Activated naive CD8-positive, alpha-beta T cell treated with anti-CD3 and anti-CD28 coated beads, Interleukin-2, amount 10 ng/mL, durations not matched to agents 7 days and 5 days (primary cell): ENCODE data around the gene TNIK. TPM values are rescaled to one million over a fixed set of nuclear protein-coding genes. Genes with fewer than 3 reads are reported as not detected.
"Not testable (repeated sequence)": the region's sequence is repeated elsewhere in the genome, so short reads cannot be mapped to it uniquely, and the experiment has no call there.

Experiments used
- ATAC-seq: fragments of 150-1000 bp; cut with Tn5 transposase; one replicate; pipeline ENCODE4 v1.10.0; 2021; ENCODE audit warnings: low read depth, moderate library complexity
- POLR2A ChIA-PET: fragments of 350-600 bp; sonication (Branson Sonifier 250); formaldehyde crosslinking; loops from one replicate; lab custom pipeline; 2021; ENCODE audit warnings: antibody characterized with exemption; lab: Charles Lee
- DNase-seq: peaks from one replicate; pipeline ENCODE4 v3.0.0; 2021
- H3K27ac Mint-ChIP-seq: one replicate; pipeline ENCODE4 v1.8.0; 2022; ENCODE audit warnings: mild to moderate bottlenecking, mixed read lengths
- H3K27me3 Mint-ChIP-seq: one replicate; pipeline ENCODE4 v1.8.0; 2022; ENCODE audit warnings: mild to moderate bottlenecking, moderate library complexity, mixed read lengths
- H3K36me3 Mint-ChIP-seq: one replicate; pipeline ENCODE4 v1.8.0; 2021; ENCODE audit warnings: mild to moderate bottlenecking, mixed read lengths
- H3K4me1 Mint-ChIP-seq: one replicate; pipeline ENCODE4 v1.8.0; 2021; ENCODE audit warnings: mixed read lengths
- H3K4me3 Mint-ChIP-seq: one replicate; pipeline ENCODE4 v1.8.0; 2022; ENCODE audit warnings: mild to moderate bottlenecking, moderate library complexity, mixed read lengths
- H3K9me3 Mint-ChIP-seq: one replicate; pipeline ENCODE4 v1.8.0; 2021; ENCODE audit warnings: mixed read lengths
- total RNA-seq, 2 experiments: library from RNA; stranded (reverse); gene quantifications; one replicate each; pipeline ENCODE4 v1.2.3, GENCODE V29; 2021

TNIK gene
- total RNA-seq, 2 experiments from 2014 or later, result 47.6 to 52.7 TPM

GRCh38 chr3:171379281-171379680, 80.9 kb downstream of the TNIK start:
- H3K4me1 Mint-ChIP-seq, result peaks cover 11% of the 10 kb centered on the region
- no peak for DNase-seq
- peaks cover 4% of the 10 kb centered on the region for H3K36me3 Mint-ChIP-seq
- H3K4me3 Mint-ChIP-seq, result no peak overlapping the region
- POLR2A ChIA-PET, result no interaction called here
- H3K9me3 Mint-ChIP-seq, result no peaks in the 10 kb centered on the region
- no peak for ATAC-seq
- H3K27ac Mint-ChIP-seq, result no peak overlapping the region
- H3K27me3 Mint-ChIP-seq, result no peaks in the 10 kb centered on the region

GRCh38 chr3:171378586-171378985, 81.6 kb downstream of the TNIK start:
- DNase-seq, result no peak
- Mint-ChIP-seq H3K4me1 (peaks cover 5% of the 10 kb centered on the region), H3K27ac (no peak overlapping the region)

GRCh38 chr3:171377859-171378258, 82.3 kb downstream of the TNIK start:
- no peak for DNase-seq
- H3K9me3 Mint-ChIP-seq, result no peaks in the 10 kb centered on the region
- H3K36me3 Mint-ChIP-seq, result no peaks in the 10 kb centered on the region
- no peaks in the 10 kb centered on the region for H3K27me3 Mint-ChIP-seq
- H3K4me1 Mint-ChIP-seq, result peaks cover 3% of the 10 kb centered on the region
- H3K4me3 Mint-ChIP-seq, result no peak overlapping the region
- no peak overlapping the region for H3K27ac Mint-ChIP-seq
- no peak for ATAC-seq
- POLR2A ChIA-PET, result no interaction called here

More at GRCh38 chr3:171378586-171378985, 81.6 kb downstream of the TNIK start:
- H3K36me3 Mint-ChIP-seq, result no peaks in the 10 kb centered on the region
- no peak for ATAC-seq
- no peak overlapping the region for H3K4me3 Mint-ChIP-seq
- no peaks in the 10 kb centered on the region for H3K9me3 Mint-ChIP-seq
- POLR2A ChIA-PET, result no interaction called here
- H3K27me3 Mint-ChIP-seq, result no peaks in the 10 kb centered on the region

DNA sequence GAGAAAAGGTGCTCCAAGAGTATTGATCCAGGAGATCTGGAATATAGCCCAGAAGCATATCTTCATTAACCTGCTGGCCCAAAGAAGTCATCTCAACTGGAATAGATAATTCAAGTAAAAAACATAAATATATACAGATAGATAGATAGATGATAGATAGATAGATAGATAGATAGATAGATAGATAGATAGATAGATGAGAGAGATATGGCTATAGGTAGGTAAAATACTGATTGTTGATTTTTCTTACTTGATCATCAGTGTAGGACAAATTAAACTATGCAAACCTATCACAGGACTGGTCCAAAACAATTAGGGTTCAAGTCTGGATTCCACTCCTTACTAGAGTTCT, 83.6 kb downstream of the TNIK start:
- no peaks in the 10 kb centered on the region for H3K9me3 Mint-ChIP-seq
- no peak for DNase-seq
- no peak for ATAC-seq
- peaks cover 2% of the 10 kb centered on the region for H3K4me1 Mint-ChIP-seq
- no peak overlapping the region for H3K4me3 Mint-ChIP-seq
- no peaks in the 10 kb centered on the region for H3K36me3 Mint-ChIP-seq
- POLR2A ChIA-PET, result no interaction called here
- H3K27me3 Mint-ChIP-seq, result no peaks in the 10 kb centered on the region
- H3K27ac Mint-ChIP-seq, result no peak overlapping the region

DNA sequence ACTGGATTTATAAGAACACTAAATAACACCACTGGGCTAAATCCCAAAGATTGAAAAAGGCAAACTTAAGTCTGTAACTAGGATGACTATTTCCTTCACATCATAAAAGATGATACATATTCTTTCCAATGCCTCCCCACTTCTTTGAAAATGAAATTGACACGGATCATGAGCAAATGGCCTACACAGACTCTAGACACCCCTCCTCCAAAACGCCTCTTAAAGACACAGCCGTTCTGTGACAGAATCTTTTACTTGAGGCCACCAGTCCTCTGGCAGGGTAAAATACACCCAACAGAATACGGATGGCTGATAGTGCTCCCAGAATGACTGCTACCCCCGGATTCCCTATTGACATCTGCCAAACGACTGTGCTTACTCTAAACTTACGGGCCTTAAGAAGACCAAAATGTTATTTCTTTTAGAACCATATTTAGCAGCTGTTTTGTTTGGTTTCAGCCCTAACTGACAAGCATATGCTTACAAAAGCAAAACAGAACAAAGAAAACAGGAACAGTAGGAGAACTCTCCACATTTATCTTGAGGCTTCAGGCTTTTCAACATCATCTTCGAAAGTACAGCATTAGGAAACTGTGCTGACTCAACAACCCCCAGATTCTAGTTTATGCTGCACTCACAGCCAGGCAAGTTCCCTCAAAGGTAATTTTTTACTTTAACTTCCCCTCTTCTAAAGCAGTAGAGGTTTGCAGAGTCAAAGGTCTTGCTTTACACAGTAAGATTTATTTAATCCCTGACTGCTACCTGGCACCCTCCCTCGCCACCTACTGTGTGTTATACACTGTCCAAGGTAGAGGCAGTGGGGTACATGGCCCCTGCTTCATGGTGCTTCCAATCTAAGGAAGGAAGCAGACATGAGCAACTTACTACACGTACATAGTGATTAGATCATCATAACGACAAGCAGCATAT, 84.3 kb downstream of the TNIK start:
- peaks cover 4% of the 10 kb centered on the region for H3K4me1 Mint-ChIP-seq
- no peaks in the 10 kb centered on the region for H3K27me3 Mint-ChIP-seq
- H3K4me3 Mint-ChIP-seq, result no peak overlapping the region
- no peak for DNase-seq
- H3K9me3 Mint-ChIP-seq, result no peaks in the 10 kb centered on the region
- no peak for ATAC-seq
- H3K36me3 Mint-ChIP-seq, result no peaks in the 10 kb centered on the region
- no peak overlapping the region for H3K27ac Mint-ChIP-seq
- POLR2A ChIA-PET, result no interaction called here

DNA sequence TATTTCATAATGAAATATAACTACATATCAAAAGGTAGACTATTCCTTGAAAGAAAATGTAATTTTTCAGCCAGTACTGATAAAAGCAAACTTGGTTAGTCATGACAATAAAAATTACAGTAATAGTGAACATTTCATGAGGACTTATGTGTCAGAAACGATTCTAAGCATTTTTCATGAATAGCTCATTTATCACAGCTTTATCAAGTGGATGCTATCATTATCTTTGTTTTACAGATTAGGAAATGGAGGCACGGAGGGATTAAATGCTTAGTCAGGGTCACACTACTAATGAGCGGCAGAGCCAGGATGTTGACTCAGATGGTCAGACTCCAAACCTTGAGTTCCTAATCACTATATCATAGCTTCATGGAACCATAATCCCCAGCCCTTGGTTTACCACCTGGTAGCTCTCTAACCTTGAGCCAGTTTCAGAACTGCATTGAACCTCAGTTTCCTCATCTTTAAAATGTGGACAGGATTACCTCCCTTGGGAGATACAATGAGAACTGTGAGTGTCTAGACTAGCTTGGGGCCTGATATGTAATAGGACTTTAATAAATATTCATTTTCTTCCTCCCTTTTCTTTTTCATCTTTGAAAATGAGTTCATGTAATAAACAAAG, 85.4 kb downstream of the TNIK start:
- H3K36me3 Mint-ChIP-seq, result peaks cover 4% of the 10 kb centered on the region
- H3K9me3 Mint-ChIP-seq, result no peaks in the 10 kb centered on the region
- no peak for ATAC-seq

DNA sequence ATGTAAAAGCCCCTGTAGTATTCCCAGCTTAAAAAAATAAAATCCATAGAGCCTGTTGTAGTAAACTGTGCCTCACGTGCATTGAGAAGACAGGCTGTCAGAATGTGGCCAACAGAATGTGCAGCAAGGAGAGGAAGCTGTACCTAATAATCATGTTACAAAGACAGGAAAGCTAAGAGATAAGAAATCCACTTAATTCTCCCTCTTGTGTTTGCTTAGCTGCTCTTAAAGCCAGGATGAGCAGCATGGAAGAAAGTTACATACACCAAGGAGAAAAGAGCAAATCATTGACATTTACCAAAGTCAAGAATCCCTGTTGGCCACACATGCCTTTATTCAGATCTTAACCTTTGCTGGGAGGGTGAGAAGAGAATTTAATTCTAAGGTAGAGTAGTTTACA, 85.9 kb downstream of the TNIK start:
- POLR2A ChIA-PET, result no interaction called here
- H3K27ac Mint-ChIP-seq, result no peak overlapping the region
- peaks cover 4% of the 10 kb centered on the region for H3K4me1 Mint-ChIP-seq
- no peak for ATAC-seq
- peaks cover 8% of the 10 kb centered on the region for H3K36me3 Mint-ChIP-seq
- no peak for DNase-seq
- H3K4me3 Mint-ChIP-seq, result no peak overlapping the region
- no peaks in the 10 kb centered on the region for H3K27me3 Mint-ChIP-seq
- H3K9me3 Mint-ChIP-seq, result no peaks in the 10 kb centered on the region

More for the DNA sequence above, 85.4 kb downstream of the TNIK start:
- Mint-ChIP-seq H3K4me1 (peaks cover 4% of the 10 kb centered on the region), H3K27me3 (no peaks in the 10 kb centered on the region), H3K27ac (no peak overlapping the region), H3K4me3 (no peak overlapping the region)
- POLR2A ChIA-PET, result no interaction called here
- no peak for DNase-seq

- no peaks in the 10 kb centered on the region for H3K27me3 Mint-ChIP-seq
- no peaks in the 10 kb centered on the region for H3K9me3 Mint-ChIP-seq
- peaks cover 4% of the 10 kb centered on the region for H3K4me1 Mint-ChIP-seq
- H3K36me3 Mint-ChIP-seq, result peaks cover 13% of the 10 kb centered on the region
- no peak overlapping the region for H3K4me3 Mint-ChIP-seq
- DNase-seq, result no peak
- no peak for ATAC-seq
- POLR2A ChIA-PET, result no interaction called here
- H3K27ac Mint-ChIP-seq, result no peak overlapping the region
These were observed 86.5 kb downstream of the TNIK start for GRCh38 chr3:171373711-171374110.

GRCh38 chr3:171372694-171373093, 87.5 kb downstream of the TNIK start:
- no peak for DNase-seq
- Mint-ChIP-seq H3K4me1 (peaks cover 4% of the 10 kb centered on the region), H3K9me3 (no peaks in the 10 kb centered on the region), H3K27me3 (no peaks in the 10 kb centered on the region), H3K27ac (no peak overlapping the region), H3K4me3 (no peak overlapping the region), H3K36me3 (peaks cover 18% of the 10 kb centered on the region)
- POLR2A ChIA-PET, result no interaction called here
- no peak for ATAC-seq

GRCh38 chr3:171371354-171371753, 88.9 kb downstream of the TNIK start:
- no peak overlapping the region for H3K27ac Mint-ChIP-seq
- no peak for ATAC-seq

DNA sequence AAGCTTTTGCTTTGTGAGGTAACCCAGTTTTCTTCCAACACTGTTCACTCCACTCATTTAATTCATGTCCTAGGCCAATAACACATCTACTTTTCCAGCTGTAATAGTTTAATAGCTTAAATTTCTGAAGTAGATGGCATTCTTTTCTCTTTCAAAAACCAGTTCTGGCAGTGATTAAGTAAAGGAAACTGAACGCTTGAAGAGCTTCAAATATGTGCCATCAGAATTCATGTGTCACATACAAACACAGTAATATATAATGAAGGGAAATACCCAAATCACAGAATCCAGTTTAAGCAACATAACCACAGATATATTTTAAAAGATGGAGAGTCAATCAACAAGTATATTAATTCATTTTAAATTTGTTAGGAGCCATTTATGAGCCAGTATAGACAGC, 91.0 kb downstream of the TNIK start:
- Mint-ChIP-seq H3K27ac (no peak overlapping the region), H3K9me3 (no peaks in the 10 kb centered on the region), H3K36me3 (peaks cover 23% of the 10 kb centered on the region), H3K4me3 (no peak overlapping the region), H3K4me1 (peaks cover 2% of the 10 kb centered on the region), H3K27me3 (no peaks in the 10 kb centered on the region)
- POLR2A ChIA-PET, result interaction anchor here (0.7 kb wide), 1 partner anchor 59 kb away, joined by 3 read pairs; no protein-coding TSS in a partner anchor
- ATAC-seq (no peak), DNase-seq (no peak)

More at GRCh38 chr3:171371354-171371753, 88.9 kb downstream of the TNIK start:
- no peaks in the 10 kb centered on the region for H3K9me3 Mint-ChIP-seq
- H3K27me3 Mint-ChIP-seq, result no peaks in the 10 kb centered on the region
- H3K4me3 Mint-ChIP-seq, result no peak overlapping the region
- POLR2A ChIA-PET, result no interaction called here
- DNase-seq, result no peak
- peaks cover 4% of the 10 kb centered on the region for H3K4me1 Mint-ChIP-seq
- peaks cover 23% of the 10 kb centered on the region for H3K36me3 Mint-ChIP-seq

GRCh38 chr3:171366738-171367137, 93.5 kb downstream of the TNIK start:
- H3K4me3 Mint-ChIP-seq, DNase-seq, H3K4me1 Mint-ChIP-seq, ATAC-seq, H3K9me3 Mint-ChIP-seq, H3K27me3 Mint-ChIP-seq, POLR2A ChIA-PET, H3K27ac Mint-ChIP-seq: not testable (repeated sequence)
- H3K36me3 Mint-ChIP-seq, result peaks cover 23% of the 10 kb centered on the region

DNA sequence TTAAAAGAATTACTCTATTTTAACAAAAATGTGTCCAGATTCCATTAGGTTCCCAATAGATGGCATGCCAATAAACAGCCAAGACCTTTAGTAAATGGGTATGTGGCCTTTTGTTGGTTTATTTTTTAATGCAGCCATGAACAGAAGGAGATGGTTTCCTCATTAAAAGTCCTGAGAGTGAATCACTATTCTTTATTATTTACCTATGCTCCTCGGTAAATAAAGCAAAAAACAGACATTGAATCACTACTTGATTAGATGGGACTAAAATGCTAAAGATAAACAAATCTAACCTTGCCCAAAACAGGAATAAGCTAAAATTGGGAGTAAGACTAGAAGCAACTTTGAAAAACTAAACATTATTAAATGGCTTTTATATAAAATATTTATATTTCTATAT, 94.2 kb downstream of the TNIK start:
- H3K27ac Mint-ChIP-seq, result no peak overlapping the region
- POLR2A ChIA-PET, result no interaction called here
- H3K4me1 Mint-ChIP-seq, result no peaks in the 10 kb centered on the region
- ATAC-seq (no peak), DNase-seq (no peak)
- H3K27me3 Mint-ChIP-seq, result no peaks in the 10 kb centered on the region
- no peak overlapping the region for H3K4me3 Mint-ChIP-seq
- H3K36me3 Mint-ChIP-seq, result peaks cover 23% of the 10 kb centered on the region
- no peaks in the 10 kb centered on the region for H3K9me3 Mint-ChIP-seq

- Mint-ChIP-seq H3K9me3 (no peaks in the 10 kb centered on the region), H3K36me3 (peaks cover 23% of the 10 kb centered on the region), H3K27me3 (no peaks in the 10 kb centered on the region), H3K4me1 (no peaks in the 10 kb centered on the region), H3K27ac (no peak overlapping the region), H3K4me3 (no peak overlapping the region)
- no peak for DNase-seq
- ATAC-seq, result no peak
- POLR2A ChIA-PET, result no interaction called here
These were observed 94.7 kb downstream of the TNIK start for GRCh38 chr3:171365489-171365888.
